Stimulated activated CD8-positive, alpha-beta memory T cell treated with anti-CD3 and anti-CD28 coated beads, Interleukin-4, amount 100 ng/mL, for 4 hours (primary cell): ENCODE measurements around the gene URI1.
A peak's percentile ranks its signal among the peaks of the same experiment; 100 is the strongest.
"Not testable (repeated sequence)": the region's sequence is repeated elsewhere in the genome, so short reads cannot be mapped to it uniquely, and the experiment has no call there.

Experiments used
- DNase-seq, 2 donors: peaks; one replicate each; pipeline ENCODE4 v3.0.0-alpha.2; 2020; ENCODE audit warnings: low read depth in 2 of 2, low spot score in 1 of 2

Gene URI1

GRCh38 chr19:29942404-29943261, 594 bp downstream of the URI1 start:
- peak; percentile 20 to 54 for DNase-seq

- DNase-seq: no peak
These were observed 1.6 kb downstream of the URI1 start for GRCh38 chr19:29943615-29944014.

- DNase-seq: no peak
These were observed 2.5 kb downstream of the URI1 start for GRCh38 chr19:29944390-29945012.

GRCh38 chr19:29945017-29945416, 3.0 kb downstream of the URI1 start:
- no peak for DNase-seq

- no peak for DNase-seq
These were observed 3.4 kb downstream of the URI1 start for GRCh38 chr19:29945433-29945832.

GRCh38 chr19:29946645-29947044, 4.6 kb downstream of the URI1 start:
- no peak for DNase-seq

- no peak for DNase-seq
These were observed 5.8 kb downstream of the URI1 start for GRCh38 chr19:29947871-29948270.

- not testable (repeated sequence) for DNase-seq
These were observed 6.9 kb downstream of the URI1 start for GRCh38 chr19:29948759-29949470.

- no peak for DNase-seq
These were observed 10.1 kb downstream of the URI1 start for GRCh38 chr19:29952177-29952576.

GRCh38 chr19:29952646-29953045, 10.6 kb downstream of the URI1 start:
- DNase-seq: no peak

- DNase-seq: no peak
These were observed 11.6 kb downstream of the URI1 start for GRCh38 chr19:29953352-29954247.

GRCh38 chr19:29956855-29957254, 14.8 kb downstream of the URI1 start:
- no peak for DNase-seq

GRCh38 chr19:29961311-29961710, 19.3 kb downstream of the URI1 start:
- DNase-seq: no peak

GRCh38 chr19:29962793-29963192, 20.8 kb downstream of the URI1 start:
- no peak for DNase-seq

- DNase-seq: no peak
These were observed 21.5 kb downstream of the URI1 start for GRCh38 chr19:29963576-29963975.

GRCh38 chr19:29964171-29964570, 22.1 kb downstream of the URI1 start:
- DNase-seq: no peak

GRCh38 chr19:29965492-29965891, 23.5 kb downstream of the URI1 start:
- DNase-seq: no peak

GRCh38 chr19:29966142-29966541, 24.1 kb downstream of the URI1 start:
- not testable (repeated sequence) for DNase-seq

- no peak for DNase-seq
These were observed 24.7 kb downstream of the URI1 start for GRCh38 chr19:29966588-29967249.

GRCh38 chr19:29967623-29968022, 25.6 kb downstream of the URI1 start:
- DNase-seq: no peak
